Spleen (tissue), 11 donors: ENCODE results near the gene ZNF189. TPM values are rescaled to one million over a fixed set of nuclear protein-coding genes. Genes with fewer than 3 reads are reported as not detected.
A peak's percentile ranks its signal among the peaks of the same experiment; 100 is the strongest.

ENCODE experiments used
- DNase-seq: peaks from one replicate; pipeline ENCODE4 v3.0.0-alpha.2; 2020
- H3K27ac ChIP-seq, 8 donors: fragments of 200-600 bp; sonication (generic) in 7 of 8; 1 replicate in 4 of 8; 2 replicates in 4 of 8; pipeline versions ENCODE4 v1.5.0 to v1.8.0; 2016 to 2021; ENCODE audit warnings: inconsistent platforms in 4 of 8, mild to moderate bottlenecking in 4 of 8, moderate library complexity in 1 of 8
- H3K27me3 ChIP-seq, 7 donors: fragments of 200-600 bp; sonication (generic) in 6 of 7; replicated peaks in 1 of 7; 1 replicate in 4 of 7; 2 replicates in 3 of 7; pipeline versions ENCODE4 v1.5.0 to v1.8.0; 2016 to 2021; ENCODE audit warnings: inconsistent platforms in 3 of 7, mild to moderate bottlenecking in 1 of 7
- H3K36me3 ChIP-seq, 6 donors: fragments of 200-600 bp; sonication (generic) in 5 of 6; 1 replicate in 4 of 6; 2 replicates in 2 of 6; pipeline versions ENCODE4 v1.5.0 to v1.8.0; 2016 to 2021; ENCODE audit warnings: inconsistent platforms in 2 of 6
- H3K4me1 ChIP-seq, 6 donors: fragments of 200-600 bp; sonication (generic) in 5 of 6; 1 replicate in 3 of 6; 2 replicates in 3 of 6; pipeline versions ENCODE4 v1.5.0 to v1.8.0; 2016 to 2021; ENCODE audit warnings: inconsistent platforms in 3 of 6
- H3K4me3 ChIP-seq, 8 donors: fragments of 200-600 bp; sonication (generic) in 7 of 8; 1 replicate in 4 of 8; 2 replicates in 4 of 8; pipeline versions ENCODE4 v1.5.0 to v1.8.0; 2016 to 2021; ENCODE audit warnings: inconsistent platforms in 4 of 8, mild to moderate bottlenecking in 4 of 8, moderate library complexity in 2 of 8
- H3K9me3 ChIP-seq, 8 donors: fragments of 200-600 bp; sonication (generic) in 7 of 8; 1 replicate in 4 of 8; 2 replicates in 4 of 8; pipeline versions ENCODE4 v1.5.0 to v1.8.0; 2016 to 2021; ENCODE audit warnings: inconsistent platforms in 4 of 8
- POLR2A ChIP-seq, 3 donors: fragments of 450-650 bp; IDR thresholded peaks; one replicate each; pipeline ENCODE4 v1.5.1; 2017; ENCODE audit warnings: antibody characterized with exemption in 3 of 3, mild to moderate bottlenecking in 1 of 3
- POLR2AphosphoS5 ChIP-seq, 3 donors: sonication (generic); formaldehyde crosslinking; IDR thresholded peaks; one replicate each; pipeline ENCODE4 v1.5.1; 2017; ENCODE audit warnings: antibody characterized with exemption in 3 of 3
- WGBS, 5 donors: extraction: QIAGEN DNeasy Blood & Tissue Kit in 3 of 5; methylation state at CpG; one replicate each; pipeline versions ENCODE4 v1.1.5 to v1.1.7; 2013 to 2018; 5-methylcytosine and 5-hydroxymethylcytosine counted together
- intact Hi-C: fragments of 100-400 bp; cut with DNase I; formaldehyde crosslinking; loops from one replicate; pipeline ENCODE4 v1.15.0; 2023; ENCODE audit warnings: low total_unique reads
- polyA plus RNA-seq, 3 donors: library from polyadenylated mRNA; stranded (reverse); fragments of 200-250 nt; gene quantifications; one replicate each; pipeline ENCODE4 v1.2.1, GENCODE V29; 2013
- total RNA-seq, 7 donors: library from RNA; depleted of rRNA in 3 of 7; stranded (reverse); fragments of >200 nt in 3 of 7; fragmentation: NEBNext Ultra II Directional in 4 of 7; extraction: Animal tissue kit (Norgen Biotek cat#: 25700) in 4 of 7; gene quantifications; one replicate each; pipeline versions ENCODE4 v1.1.0 to v1.2.1, GENCODE V29; 2016 to 2021
- TF ChIP-seq, protein P1 (sequence below), 11 experiments: fragments of 200-600 bp in 7 of 11; fragments of 450-650 bp in 4 of 11; sonication (generic) in 4 of 11; IDR thresholded peaks in 8 of 11; conservative IDR thresholded peaks in 3 of 11; 1 replicate in 7 of 11; 2 replicates in 4 of 11; pipeline versions ENCODE4 v1.4.0 to v1.8.0; 2016 to 2021; ENCODE audit warnings: antibody characterized with exemption in 11 of 11, inconsistent platforms in 4 of 11, mild to moderate bottlenecking in 1 of 11
- donor health status: healthy with polysubstance abuse.
- donor health status: DM: no; HTN: no; CAD: no; lungs with moderate emphysema.
- donor health status: DM: no; HTN: no; CAD: no.
- donor health status: Bipolar disorder and iron deficiency.
- donor health status: healthy.
- donor health status: DM: no; HTN: no; CAD: no.
- donor health status: DM: yes; HTN: yes; CAD: no.

Gene ZNF189
- total and polyA plus RNA-seq, 10 donors: 7.1 to 39.0 (median 24.1) TPM

DNA sequence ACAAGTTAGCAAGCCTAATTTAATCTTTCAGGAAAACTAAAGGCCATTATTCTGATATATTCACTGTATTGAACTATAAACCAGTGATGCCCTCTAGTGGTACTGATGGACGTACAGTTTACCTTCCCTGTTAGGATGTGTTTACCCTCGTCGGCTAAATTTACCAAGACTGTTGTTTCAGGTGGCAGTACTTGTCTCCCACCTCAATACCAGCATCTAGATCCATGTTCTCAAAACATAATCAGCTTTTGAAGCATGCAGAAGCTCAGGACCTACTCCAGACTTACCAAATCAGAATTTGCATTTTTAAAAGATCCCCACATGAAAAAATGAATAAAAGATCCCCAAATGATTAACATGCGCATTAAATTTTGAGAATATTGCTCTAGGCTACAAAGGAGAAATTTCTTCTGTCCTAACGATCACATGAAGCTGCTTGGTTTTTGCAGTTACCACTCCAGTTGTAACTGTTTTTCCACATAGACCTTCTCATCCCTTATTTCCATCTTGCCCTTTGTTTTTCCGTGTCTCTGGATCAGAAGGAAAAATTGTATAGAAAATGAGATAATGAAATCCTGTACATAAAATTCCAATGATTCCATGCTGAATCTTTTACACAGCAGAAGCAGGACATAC is 10.7 kb upstream of the ZNF189 start:
- TF ChIP-seq POLR2AphosphoS5 (IDR thresholded peaks at IDR 0.05) (no peak), POLR2A (IDR thresholded peaks at IDR 0.05) (no peak)
- TF ChIP-seq, protein P1, sequence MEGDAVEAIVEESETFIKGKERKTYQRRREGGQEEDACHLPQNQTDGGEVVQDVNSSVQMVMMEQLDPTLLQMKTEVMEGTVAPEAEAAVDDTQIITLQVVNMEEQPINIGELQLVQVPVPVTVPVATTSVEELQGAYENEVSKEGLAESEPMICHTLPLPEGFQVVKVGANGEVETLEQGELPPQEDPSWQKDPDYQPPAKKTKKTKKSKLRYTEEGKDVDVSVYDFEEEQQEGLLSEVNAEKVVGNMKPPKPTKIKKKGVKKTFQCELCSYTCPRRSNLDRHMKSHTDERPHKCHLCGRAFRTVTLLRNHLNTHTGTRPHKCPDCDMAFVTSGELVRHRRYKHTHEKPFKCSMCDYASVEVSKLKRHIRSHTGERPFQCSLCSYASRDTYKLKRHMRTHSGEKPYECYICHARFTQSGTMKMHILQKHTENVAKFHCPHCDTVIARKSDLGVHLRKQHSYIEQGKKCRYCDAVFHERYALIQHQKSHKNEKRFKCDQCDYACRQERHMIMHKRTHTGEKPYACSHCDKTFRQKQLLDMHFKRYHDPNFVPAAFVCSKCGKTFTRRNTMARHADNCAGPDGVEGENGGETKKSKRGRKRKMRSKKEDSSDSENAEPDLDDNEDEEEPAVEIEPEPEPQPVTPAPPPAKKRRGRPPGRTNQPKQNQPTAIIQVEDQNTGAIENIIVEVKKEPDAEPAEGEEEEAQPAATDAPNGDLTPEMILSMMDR (IDR thresholded peaks at IDR 0.05 in 8 of 11, conservative IDR thresholded peaks at IDR 0.05 in 3 of 11): peak in 8 of 11 experiments; percentile 18 to 57 (median 44)
- Histone ChIP-seq H3K4me1 (peaks cover 0 to 6% (median 0%) of the 10 kb centered on the region in 6 donors), H3K36me3 (peaks cover 0 to 42% (median 19%) of the 10 kb centered on the region in 6 donors), H3K9me3 (peaks cover 0 to 30% (median 24%) of the 10 kb centered on the region in 8 donors), H3K4me3 (no peak overlapping the region), H3K27ac (no peak overlapping the region), H3K27me3 (no peaks in the 10 kb centered on the region)
- DNase-seq: no peak
- intact Hi-C loops: no loop called here
- 60 to 68% (median 62%) methylated on average over 6 of the region's 6 CpGs for WGBS, 5 donors

- no peak overlapping the region for H3K4me3 ChIP-seq
- TF ChIP-seq, protein P1 (IDR thresholded peaks at IDR 0.05 in 8 of 11, conservative IDR thresholded peaks at IDR 0.05 in 3 of 11): no peak
- TF ChIP-seq POLR2A (IDR thresholded peaks at IDR 0.05) (no peak), POLR2AphosphoS5 (IDR thresholded peaks at IDR 0.05) (no peak)
- H3K36me3 ChIP-seq: peaks cover 0 to 42% (median 19%) of the 10 kb centered on the region in 6 donors
- no peaks in the 10 kb centered on the region for H3K27me3 ChIP-seq
- 84 to 97% (median 92%) methylated on average over 2 of the region's 2 CpGs for WGBS, 5 donors
- intact Hi-C loops: no loop called here
- peaks cover 0 to 6% (median 0%) of the 10 kb centered on the region in 6 donors for H3K4me1 ChIP-seq
- H3K27ac ChIP-seq: no peak overlapping the region
- no peak for DNase-seq
- H3K9me3 ChIP-seq: peaks cover 0 to 35% (median 29%) of the 10 kb centered on the region in 8 donors
Measured at GRCh38 chr9:101388507-101388993, 10.1 kb upstream of the ZNF189 start.

- WGBS, 5 donors: 98 to 99% (median 98%) methylated on average over 3 of the region's 3 CpGs
- intact Hi-C loops: no loop called here
- peaks cover 13 to 44% (median 32%) of the 10 kb centered on the region in 6 donors for H3K4me1 ChIP-seq
- DNase-seq: no peak
- peaks cover 0 to 20% (median 13%) of the 10 kb centered on the region in 8 donors for H3K9me3 ChIP-seq
- TF ChIP-seq, protein P1 (IDR thresholded peaks at IDR 0.05 in 8 of 11, conservative IDR thresholded peaks at IDR 0.05 in 3 of 11): no peak
- TF ChIP-seq POLR2AphosphoS5 (IDR thresholded peaks at IDR 0.05): no peak
- no peak for TF ChIP-seq POLR2A (IDR thresholded peaks at IDR 0.05)
- no peak overlapping the region for H3K27ac ChIP-seq
- no peak overlapping the region for H3K4me3 ChIP-seq
- peaks cover 0 to 57% (median 23%) of the 10 kb centered on the region in 6 donors for H3K36me3 ChIP-seq
- H3K27me3 ChIP-seq: no peaks in the 10 kb centered on the region
Measured at GRCh38 chr9:101393135-101393534, 5.5 kb upstream of the ZNF189 start.

- 94 to 100% (median 97%) methylated on average over 1 of the region's 1 CpG for WGBS, 5 donors
- TF ChIP-seq POLR2A (IDR thresholded peaks at IDR 0.05) (no peak), POLR2AphosphoS5 (IDR thresholded peaks at IDR 0.05) (no peak)
- intact Hi-C loops: loop anchor here (5.0 kb wide), 1 partner anchor 138 kb away; the partner anchor contains the start of gene RNF20
Measured at GRCh38 chr9:101394687-101395086, 4.0 kb upstream of the ZNF189 start.

More at GRCh38 chr9:101394687-101395086, 4.0 kb upstream of the ZNF189 start:
- no peaks in the 10 kb centered on the region for H3K27me3 ChIP-seq
- H3K27ac ChIP-seq: no peak overlapping the region
- H3K36me3 ChIP-seq: peaks cover 0 to 41% (median 13%) of the 10 kb centered on the region in 6 donors
- H3K9me3 ChIP-seq: peaks cover 0 to 20% (median 13%) of the 10 kb centered on the region in 8 donors
- no peak overlapping the region for H3K4me3 ChIP-seq
- DNase-seq: no peak
- peaks cover 15 to 50% (median 37%) of the 10 kb centered on the region in 6 donors for H3K4me1 ChIP-seq
